CD4-positive, alpha-beta memory T cell (primary cell): ENCODE results near the gene SHROOM2. TPM values are rescaled to one million over a fixed set of nuclear protein-coding genes. Genes with fewer than 3 reads are reported as not detected.

Source experiments
- CTCF ChIA-PET: fragments of 350-600 bp; sonication (Branson Sonifier 250); formaldehyde crosslinking; loops from one replicate; lab custom pipeline; 2021; ENCODE audit warnings: inconsistent platforms; ENCODE audit not compliant: partially characterized antibody; lab: Charles Lee
- POLR2A ChIA-PET: fragments of 350-600 bp; sonication (Branson Sonifier 250); formaldehyde crosslinking; loops from one replicate; lab custom pipeline; 2021; ENCODE audit not compliant: partially characterized antibody; lab: Charles Lee
- DNase-seq, 5 donors: peaks; one replicate each; pipeline versions ENCODE4 v3.0.0 to v3.0.0-alpha.2; 2020 to 2022; ENCODE audit warnings: mixed read lengths in 1 of 5
- H3K27ac ChIP-seq: one replicate; pipeline ENCODE4 v1.7.0; 2013; ENCODE audit warnings: low read depth, low read length
- H3K27me3 ChIP-seq: 2 replicates; pipeline ENCODE4 v1.7.0; 2013; ENCODE audit warnings: mild to moderate bottlenecking, low read length, moderate library complexity; ENCODE audit not compliant: insufficient read depth
- H3K36me3 ChIP-seq: 2 replicates; pipeline ENCODE4 v1.7.0; 2013; ENCODE audit warnings: mild to moderate bottlenecking, low read length, moderate library complexity; ENCODE audit not compliant: insufficient read depth
- H3K4me1 ChIP-seq: 2 replicates; pipeline ENCODE4 v1.7.0; 2013; ENCODE audit warnings: mild to moderate bottlenecking, low read length, moderate library complexity; ENCODE audit not compliant: insufficient read depth
- H3K4me3 ChIP-seq, 2 donors: one replicate each; pipeline ENCODE4 v1.7.0; 2013; ENCODE audit warnings: low read length in 2 of 2, mild to moderate bottlenecking in 1 of 2
- H3K9me3 ChIP-seq, 2 donors: one replicate each; pipeline ENCODE4 v1.7.0; 2013; ENCODE audit warnings: low read length in 2 of 2, control low read depth in 1 of 2; ENCODE audit not compliant: control insufficient read depth in 1 of 2
- H3K27ac Mint-ChIP-seq, 7 donors: one replicate each; pipeline ENCODE4 v1.8.0; 2020 to 2021; ENCODE audit warnings: mixed read lengths in 7 of 7, mild to moderate bottlenecking in 6 of 7, inconsistent platforms in 3 of 7, moderate library complexity in 3 of 7
- H3K27me3 Mint-ChIP-seq, 2 donors: one replicate each; pipeline ENCODE4 v1.8.0; 2020 to 2021; ENCODE audit warnings: mixed read lengths in 2 of 2
- H3K36me3 Mint-ChIP-seq, 2 donors: one replicate each; pipeline ENCODE4 v1.8.0; 2020 to 2021; ENCODE audit warnings: mixed read lengths in 2 of 2, inconsistent platforms in 1 of 2, mild to moderate bottlenecking in 1 of 2
- H3K4me1 Mint-ChIP-seq, 4 donors: one replicate each; pipeline ENCODE4 v1.8.0; 2020 to 2021; ENCODE audit warnings: mixed read lengths in 4 of 4, mild to moderate bottlenecking in 1 of 4
- H3K4me3 Mint-ChIP-seq, 8 donors: one replicate each; pipeline ENCODE4 v1.8.0; 2020 to 2021; ENCODE audit warnings: mixed read lengths in 8 of 8, mild to moderate bottlenecking in 7 of 8, moderate library complexity in 6 of 8, inconsistent platforms in 3 of 8
- H3K9me3 Mint-ChIP-seq, 8 donors: one replicate each; pipeline ENCODE4 v1.8.0; 2020 to 2021; ENCODE audit warnings: mixed read lengths in 8 of 8, mild to moderate bottlenecking in 5 of 8, inconsistent platforms in 3 of 8, moderate library complexity in 1 of 8
- intact Hi-C: fragments of 100-400 bp; cut with micrococcal nuclease; formaldehyde crosslinking; loops from one replicate; pipeline ENCODE4 v1.15.1; 2023
- polyA plus RNA-seq, 2 donors: library from polyadenylated mRNA; unstranded; fragments of 300-500 nt; fragmentation: Illumina TruSeq; gene quantifications; one replicate each; pipeline ENCODE4 v1.2.3, GENCODE V29; 2021
- total RNA-seq, 2 experiments: library from RNA; stranded (reverse); gene quantifications; one replicate each; pipeline ENCODE4 v1.2.3, GENCODE V29; 2021

SHROOM2 gene
- total and polyA plus RNA-seq, 4 experiments from 2014 or later, result not detected

GRCh38 chrX:9816084-9816700 is 30.0 kb downstream of the SHROOM2 start:
- no peaks in the 10 kb centered on the region for H3K4me1 Mint-ChIP-seq
- POLR2A ChIA-PET, result no interaction called here
- DNase-seq, result no peak

GRCh38 chrX:9821572-9821971 is 35.3 kb downstream of the SHROOM2 start:
- no peak overlapping the region for H3K4me3 ChIP-seq

More at GRCh38 chrX:9816084-9816700, 30.0 kb downstream of the SHROOM2 start:
- no peak overlapping the region for H3K27ac Mint-ChIP-seq
- no peaks in the 10 kb centered on the region for H3K9me3 ChIP-seq
- H3K36me3 ChIP-seq, result no peaks in the 10 kb centered on the region
- H3K9me3 Mint-ChIP-seq, result peaks cover 0 to 6% (median 0%) of the 10 kb centered on the region in 8 donors
- intact Hi-C loops, result no loop called here
- no peaks in the 10 kb centered on the region for H3K4me1 ChIP-seq
- CTCF ChIA-PET, result no interaction called here
- H3K4me3 ChIP-seq, result no peak overlapping the region
- H3K4me3 Mint-ChIP-seq, result no peak overlapping the region
- no peaks in the 10 kb centered on the region for H3K27me3 ChIP-seq
- H3K36me3 Mint-ChIP-seq, result no peaks in the 10 kb centered on the region
- peaks cover 2 to 8% of the 10 kb centered on the region in 2 donors for H3K27me3 Mint-ChIP-seq
- no peak overlapping the region for H3K27ac ChIP-seq

GRCh38 chrX:9824554-9824953 is 38.3 kb downstream of the SHROOM2 start:
- peaks cover under 1 to 2% of the 10 kb centered on the region in 2 donors for H3K27me3 Mint-ChIP-seq
- Histone ChIP-seq H3K4me3 (no peak overlapping the region), H3K27ac (no peak overlapping the region), H3K36me3 (no peaks in the 10 kb centered on the region), H3K4me1 (no peaks in the 10 kb centered on the region), H3K27me3 (no peaks in the 10 kb centered on the region), H3K9me3 (no peaks in the 10 kb centered on the region)
- ChIA-PET CTCF (no interaction called here), POLR2A (no interaction called here)
- no peak overlapping the region for H3K27ac Mint-ChIP-seq
- no peaks in the 10 kb centered on the region for H3K4me1 Mint-ChIP-seq
- no peaks in the 10 kb centered on the region for H3K36me3 Mint-ChIP-seq
- peaks cover 0 to 1% (median 0%) of the 10 kb centered on the region in 8 donors for H3K9me3 Mint-ChIP-seq
- no peak overlapping the region for H3K4me3 Mint-ChIP-seq
- no peak for DNase-seq
- intact Hi-C loops, result no loop called here

More at GRCh38 chrX:9821572-9821971, 35.3 kb downstream of the SHROOM2 start:
- no peaks in the 10 kb centered on the region for H3K4me1 Mint-ChIP-seq
- DNase-seq, result no peak
- no peaks in the 10 kb centered on the region for H3K9me3 ChIP-seq
- no peaks in the 10 kb centered on the region for H3K36me3 Mint-ChIP-seq
- no peak overlapping the region for H3K27ac ChIP-seq
- intact Hi-C loops, result no loop called here
- H3K27me3 Mint-ChIP-seq, result peaks cover 2 to 5% of the 10 kb centered on the region in 2 donors
- H3K4me3 Mint-ChIP-seq, result no peak overlapping the region
- ChIA-PET CTCF (no interaction called here), POLR2A (no interaction called here)
- H3K4me1 ChIP-seq, result no peaks in the 10 kb centered on the region
- no peaks in the 10 kb centered on the region for H3K36me3 ChIP-seq
- H3K27me3 ChIP-seq, result no peaks in the 10 kb centered on the region
- H3K9me3 Mint-ChIP-seq, result peaks cover 0 to 6% (median 0%) of the 10 kb centered on the region in 8 donors
- H3K27ac Mint-ChIP-seq, result no peak overlapping the region

GRCh38 chrX:9825129-9825790 is 39.0 kb downstream of the SHROOM2 start:
- no peaks in the 10 kb centered on the region for H3K27me3 ChIP-seq
- POLR2A ChIA-PET, result no interaction called here
- H3K4me1 Mint-ChIP-seq, result no peaks in the 10 kb centered on the region
- peaks cover 2% of the 10 kb centered on the region in 2 donors for H3K27me3 Mint-ChIP-seq
- no peaks in the 10 kb centered on the region for H3K36me3 Mint-ChIP-seq
- no peaks in the 10 kb centered on the region for H3K4me1 ChIP-seq
- CTCF ChIA-PET, result no interaction called here
- H3K9me3 ChIP-seq, result no peaks in the 10 kb centered on the region
- no peak overlapping the region for H3K27ac ChIP-seq
- H3K4me3 ChIP-seq, result no peak overlapping the region
- H3K27ac Mint-ChIP-seq, result peak overlapping the region in 1 of 7 donors; percentile 61
- no peak overlapping the region for H3K4me3 Mint-ChIP-seq
- H3K36me3 ChIP-seq, result no peaks in the 10 kb centered on the region
- no peak for DNase-seq
- peaks cover 0 to 1% (median 0%) of the 10 kb centered on the region in 8 donors for H3K9me3 Mint-ChIP-seq
- intact Hi-C loops, result no loop called here

- peaks cover 2% of the 10 kb centered on the region in 2 donors for H3K27me3 Mint-ChIP-seq
- intact Hi-C loops, result no loop called here
- no peak overlapping the region for H3K27ac Mint-ChIP-seq
- H3K4me1 Mint-ChIP-seq, result no peaks in the 10 kb centered on the region
- POLR2A ChIA-PET, result no interaction called here
- H3K9me3 Mint-ChIP-seq, result peaks cover 0 to 3% (median 0%) of the 10 kb centered on the region in 8 donors
- no peaks in the 10 kb centered on the region for H3K36me3 Mint-ChIP-seq
- no peaks in the 10 kb centered on the region for H3K9me3 ChIP-seq
- no peak overlapping the region for H3K4me3 ChIP-seq
- DNase-seq, result no peak
- CTCF ChIA-PET, result no interaction called here
- no peaks in the 10 kb centered on the region for H3K27me3 ChIP-seq
- no peaks in the 10 kb centered on the region for H3K4me1 ChIP-seq
- no peaks in the 10 kb centered on the region for H3K36me3 ChIP-seq
- no peak overlapping the region for H3K27ac ChIP-seq
- H3K4me3 Mint-ChIP-seq, result no peak overlapping the region
Observed at GRCh38 chrX:9825966-9826365, 39.7 kb downstream of the SHROOM2 start.

GRCh38 chrX:9829308-9830267 is 43.4 kb downstream of the SHROOM2 start:
- H3K27ac ChIP-seq, result no peak overlapping the region
- Mint-ChIP-seq H3K27me3 (peaks cover 2% of the 10 kb centered on the region in 2 donors), H3K36me3 (no peaks in the 10 kb centered on the region), H3K9me3 (peaks cover 0 to 7% (median 0%) of the 10 kb centered on the region in 8 donors), H3K4me1 (no peaks in the 10 kb centered on the region), H3K4me3 (no peak overlapping the region), H3K27ac (no peak overlapping the region)
- H3K4me1 ChIP-seq, result no peaks in the 10 kb centered on the region
- DNase-seq, result no peak
- no peak overlapping the region for H3K4me3 ChIP-seq
- CTCF ChIA-PET, result no interaction called here
- no peaks in the 10 kb centered on the region for H3K36me3 ChIP-seq
- intact Hi-C loops, result no loop called here
- H3K27me3 ChIP-seq, result no peaks in the 10 kb centered on the region
- POLR2A ChIA-PET, result no interaction called here
- no peaks in the 10 kb centered on the region for H3K9me3 ChIP-seq

GRCh38 chrX:9832811-9833210 is 46.6 kb downstream of the SHROOM2 start:
- Mint-ChIP-seq H3K27me3 (peaks cover 2% of the 10 kb centered on the region in 2 donors), H3K4me3 (no peak overlapping the region), H3K9me3 (peaks cover 0 to 5% (median 0%) of the 10 kb centered on the region in 8 donors), H3K36me3 (no peaks in the 10 kb centered on the region), H3K4me1 (no peaks in the 10 kb centered on the region), H3K27ac (no peak overlapping the region)
- ChIA-PET CTCF (no interaction called here), POLR2A (no interaction called here)
- intact Hi-C loops, result no loop called here
- no peaks in the 10 kb centered on the region for H3K36me3 ChIP-seq
- H3K9me3 ChIP-seq, result no peaks in the 10 kb centered on the region
- H3K4me1 ChIP-seq, result no peaks in the 10 kb centered on the region
- H3K27me3 ChIP-seq, result no peaks in the 10 kb centered on the region
- H3K4me3 ChIP-seq, result no peak overlapping the region
- H3K27ac ChIP-seq, result no peak overlapping the region
- no peak for DNase-seq
